ENCODE results near the gene ARHGEF17. TPM values are rescaled to one million over a fixed set of nuclear protein-coding genes. Genes with fewer than 3 reads are reported as not detected.

The ARHGEF17 gene
- total and polyA plus RNA-seq, 3 experiments from 2014 or later, result not detected

DNA sequence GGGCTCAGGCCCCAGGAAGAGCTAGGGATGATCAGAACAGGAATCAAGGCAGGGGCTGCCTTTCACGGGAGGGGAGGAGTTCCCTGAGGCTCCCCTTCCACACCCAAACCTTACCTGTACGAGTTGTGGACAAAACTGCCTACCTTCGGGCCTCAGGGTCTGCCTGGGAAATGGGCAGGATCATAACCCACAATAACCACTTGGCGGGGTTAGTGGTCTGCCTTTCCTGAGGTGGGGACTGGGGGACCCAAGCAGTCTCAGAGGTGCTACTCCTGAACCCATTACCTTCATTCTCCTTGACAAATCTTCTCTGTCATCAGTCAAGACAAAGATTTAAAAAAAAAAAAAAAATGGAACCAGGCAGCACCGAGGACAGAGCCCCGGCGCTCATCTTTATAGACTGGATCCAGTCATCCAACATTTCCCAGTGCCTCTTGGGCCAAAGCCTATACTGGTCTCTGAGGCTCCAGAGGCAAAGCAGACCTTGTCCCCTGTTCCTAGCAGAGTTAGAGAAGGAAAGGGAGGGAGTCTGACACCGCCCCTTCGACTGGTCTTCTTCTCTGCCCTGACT, 21.8 kb upstream of the ARHGEF17 start:
- Mint-ChIP-seq H3K4me1 (peaks cover 0 to 8% (median 6%) of the 10 kb centered on the region in 3 donors), H3K27ac (peak overlapping the region in 1 of 8 donors; percentile 60), H3K27me3 (peaks cover 2 to 4% of the 10 kb centered on the region in 2 donors), H3K36me3 (no peaks in the 10 kb centered on the region), H3K4me3 (no peak overlapping the region), H3K9me3 (no peaks in the 10 kb centered on the region)
- H3K27me3 ChIP-seq (ENCODE audit: insufficient read depth, low read length, poor library complexity, severe bottlenecking), result no peaks in the 10 kb centered on the region
- no peaks in the 10 kb centered on the region for H3K9me3 ChIP-seq (ENCODE audit: low read length)
- ChIA-PET CTCF (no interaction called here), POLR2A (no interaction called here)
- H3K4me1 ChIP-seq (ENCODE audit: insufficient read depth, low read length), result no peaks in the 10 kb centered on the region
- DNase-seq, result no peak
- H3K27ac ChIP-seq (ENCODE audit: low read depth, low read length), result no peak overlapping the region
- H3K4me3 ChIP-seq (ENCODE audit: low read length), result no peak overlapping the region
- H3K36me3 ChIP-seq (ENCODE audit: insufficient read depth, low read length), result no peaks in the 10 kb centered on the region

GRCh38 chr11:73287400-73288101, 20.5 kb upstream of the ARHGEF17 start:
- peaks cover 0 to 8% (median 6%) of the 10 kb centered on the region in 3 donors for H3K4me1 Mint-ChIP-seq
- CTCF ChIA-PET, result no interaction called here
- H3K27me3 Mint-ChIP-seq, result peaks cover 2 to 4% of the 10 kb centered on the region in 2 donors
- H3K9me3 ChIP-seq (ENCODE audit: low read length), result no peaks in the 10 kb centered on the region
- no peaks in the 10 kb centered on the region for H3K36me3 ChIP-seq (ENCODE audit: insufficient read depth, low read length)
- no peak overlapping the region for H3K27ac Mint-ChIP-seq
- no peaks in the 10 kb centered on the region for H3K27me3 ChIP-seq (ENCODE audit: insufficient read depth, low read length, poor library complexity, severe bottlenecking)
- H3K9me3 Mint-ChIP-seq, result no peaks in the 10 kb centered on the region
- no peaks in the 10 kb centered on the region for H3K4me1 ChIP-seq (ENCODE audit: insufficient read depth, low read length)
- no peak for DNase-seq
- no peak overlapping the region for H3K27ac ChIP-seq (ENCODE audit: low read depth, low read length)
- POLR2A ChIA-PET, result no interaction called here
- H3K36me3 Mint-ChIP-seq, result no peaks in the 10 kb centered on the region
- no peak overlapping the region for H3K4me3 Mint-ChIP-seq
- H3K4me3 ChIP-seq (ENCODE audit: low read length), result no peak overlapping the region

DNA sequence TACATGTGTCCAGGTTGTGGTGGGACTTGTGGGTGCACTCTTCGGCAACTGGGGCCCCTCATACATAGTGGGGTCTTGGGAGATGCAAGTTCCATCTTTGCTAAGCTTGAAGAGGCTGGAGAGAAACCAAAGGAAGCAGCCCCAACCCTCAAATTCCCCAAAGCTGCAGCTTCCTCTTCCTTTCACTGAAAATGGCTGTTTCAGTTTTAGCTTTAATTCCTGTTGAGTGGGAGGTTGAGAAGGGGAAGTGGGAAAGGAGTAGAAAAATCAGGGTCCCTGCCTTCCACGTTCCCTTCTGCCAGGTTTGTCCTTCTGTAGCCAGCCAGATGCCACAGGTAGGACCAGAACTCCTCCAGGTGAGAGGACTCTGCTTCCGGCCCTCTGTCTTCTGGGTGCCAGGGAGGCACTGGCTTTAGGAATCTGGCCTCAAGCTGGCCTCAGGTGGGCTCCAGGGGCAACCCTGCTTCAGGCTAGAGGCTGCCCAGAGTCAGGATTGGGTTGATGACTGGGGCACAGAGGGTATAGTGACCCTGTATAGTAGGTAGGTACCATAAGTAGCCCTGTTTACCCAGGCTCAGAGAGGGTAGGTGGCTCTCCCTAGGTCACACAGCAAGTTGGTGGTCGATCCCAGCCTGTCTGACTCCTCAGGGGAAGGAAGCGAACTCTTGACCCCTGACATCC, 19.7 kb upstream of the ARHGEF17 start:
- no peaks in the 10 kb centered on the region for H3K36me3 ChIP-seq (ENCODE audit: insufficient read depth, low read length)
- no peaks in the 10 kb centered on the region for H3K27me3 ChIP-seq (ENCODE audit: insufficient read depth, low read length, poor library complexity, severe bottlenecking)
- H3K4me1 Mint-ChIP-seq, result peaks cover 0 to 8% (median 6%) of the 10 kb centered on the region in 3 donors
- no peak overlapping the region for H3K27ac ChIP-seq (ENCODE audit: low read depth, low read length)
- H3K27me3 Mint-ChIP-seq, result peaks cover 2 to 4% of the 10 kb centered on the region in 2 donors
- ChIA-PET CTCF (interaction anchor here (0.7 kb wide), 1 partner anchor 565 kb away, joined by 3 read pairs; no protein-coding TSS in a partner anchor), POLR2A (interaction anchor here (0.6 kb wide), 1 partner anchor 201 kb away, joined by 4 read pairs; no protein-coding TSS in a partner anchor)
- no peaks in the 10 kb centered on the region for H3K4me1 ChIP-seq (ENCODE audit: insufficient read depth, low read length)
- no peak overlapping the region for H3K4me3 Mint-ChIP-seq
- no peak overlapping the region for H3K4me3 ChIP-seq (ENCODE audit: low read length)
- no peak overlapping the region for H3K27ac Mint-ChIP-seq
- H3K9me3 ChIP-seq (ENCODE audit: low read length), result no peaks in the 10 kb centered on the region
- H3K9me3 Mint-ChIP-seq, result no peaks in the 10 kb centered on the region
- H3K36me3 Mint-ChIP-seq, result no peaks in the 10 kb centered on the region
- no peak for DNase-seq

DNA sequence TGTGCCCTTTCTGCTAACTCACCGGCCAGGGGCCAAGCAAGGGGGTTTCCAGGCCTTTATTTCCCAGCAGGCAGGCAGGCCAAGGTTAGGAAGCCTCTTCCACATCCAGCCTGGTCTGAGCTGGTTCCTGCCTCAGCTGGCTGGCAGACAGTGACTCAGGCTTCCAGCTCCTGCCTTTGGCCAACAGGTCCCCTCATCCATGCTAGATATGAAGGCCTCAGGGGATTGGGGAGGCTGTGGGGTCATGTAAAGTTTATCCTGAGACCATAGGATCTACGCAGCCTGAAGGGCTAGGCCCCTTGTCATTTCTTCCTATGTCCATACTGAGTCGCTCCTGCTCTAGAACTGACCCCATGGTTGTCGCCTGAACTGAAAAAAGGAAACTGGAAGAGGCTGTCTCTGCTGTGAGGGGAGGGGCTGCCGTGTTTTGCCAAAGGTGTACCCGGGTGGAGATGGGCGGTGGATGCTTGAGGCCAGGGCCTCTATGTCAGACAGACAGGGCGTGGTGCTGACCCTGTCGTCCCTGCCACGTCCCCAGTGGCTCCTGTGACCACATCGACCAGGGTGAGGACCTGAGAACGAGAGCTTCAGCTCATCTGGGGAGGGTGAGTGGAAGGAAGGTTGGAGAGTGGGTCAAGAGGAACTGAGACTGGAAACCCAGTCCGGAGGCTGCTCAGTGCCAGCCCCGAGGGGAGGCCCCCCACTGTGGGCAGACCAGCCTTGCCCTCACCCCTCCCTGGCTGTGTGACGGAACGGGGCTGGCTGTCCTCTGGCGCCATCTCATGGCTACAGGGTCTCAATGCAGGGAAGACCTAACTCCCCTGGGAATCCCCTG, 19.0 kb upstream of the ARHGEF17 start:
- CTCF ChIA-PET, result interaction anchor here (0.7 to 1.5 kb wide), 3 partner anchors 10 to 566 kb away, joined by 3 to 5 read pairs (median 3); no protein-coding TSS in a partner anchor
- Mint-ChIP-seq H3K27me3 (peaks cover 2 to 4% of the 10 kb centered on the region in 2 donors), H3K4me3 (peak overlapping the region; percentile 17 to 83 (median 34)), H3K27ac (peak overlapping the region in 5 of 8 donors; percentile 7 to 74 (median 49)), H3K9me3 (no peaks in the 10 kb centered on the region), H3K36me3 (no peaks in the 10 kb centered on the region), H3K4me1 (peaks cover 0 to 8% (median 6%) of the 10 kb centered on the region in 3 donors)
- Histone ChIP-seq H3K9me3 (ENCODE audit: low read length) (no peaks in the 10 kb centered on the region), H3K27ac (ENCODE audit: low read depth, low read length) (no peak overlapping the region), H3K36me3 (ENCODE audit: insufficient read depth, low read length) (no peaks in the 10 kb centered on the region), H3K4me1 (ENCODE audit: insufficient read depth, low read length) (no peaks in the 10 kb centered on the region), H3K4me3 (ENCODE audit: low read length) (peak overlapping the region; percentile 30), H3K27me3 (ENCODE audit: insufficient read depth, low read length, poor library complexity, severe bottlenecking) (no peaks in the 10 kb centered on the region)
- POLR2A ChIA-PET, result no interaction called here
- peak; percentile 16 to 58 (median 38) for DNase-seq

GRCh38 chr11:73290536-73290935, 17.5 kb upstream of the ARHGEF17 start:
- POLR2A ChIA-PET, result no interaction called here
- Mint-ChIP-seq H3K27ac (no peak overlapping the region), H3K9me3 (no peaks in the 10 kb centered on the region), H3K27me3 (peaks cover 2 to 4% of the 10 kb centered on the region in 2 donors), H3K4me1 (peaks cover 0 to 11% (median 6%) of the 10 kb centered on the region in 3 donors), H3K4me3 (no peak overlapping the region), H3K36me3 (no peaks in the 10 kb centered on the region)
- Histone ChIP-seq H3K9me3 (ENCODE audit: low read length) (no peaks in the 10 kb centered on the region), H3K36me3 (ENCODE audit: insufficient read depth, low read length) (no peaks in the 10 kb centered on the region), H3K27me3 (ENCODE audit: insufficient read depth, low read length, poor library complexity, severe bottlenecking) (no peaks in the 10 kb centered on the region), H3K27ac (ENCODE audit: low read depth, low read length) (no peak overlapping the region), H3K4me3 (ENCODE audit: low read length) (no peak overlapping the region), H3K4me1 (ENCODE audit: insufficient read depth, low read length) (no peaks in the 10 kb centered on the region)
- CTCF ChIA-PET, result interaction anchor here (1.5 kb wide), 1 partner anchor 8 kb away, joined by 5 read pairs; no protein-coding TSS in a partner anchor
- DNase-seq, result no peak

DNA sequence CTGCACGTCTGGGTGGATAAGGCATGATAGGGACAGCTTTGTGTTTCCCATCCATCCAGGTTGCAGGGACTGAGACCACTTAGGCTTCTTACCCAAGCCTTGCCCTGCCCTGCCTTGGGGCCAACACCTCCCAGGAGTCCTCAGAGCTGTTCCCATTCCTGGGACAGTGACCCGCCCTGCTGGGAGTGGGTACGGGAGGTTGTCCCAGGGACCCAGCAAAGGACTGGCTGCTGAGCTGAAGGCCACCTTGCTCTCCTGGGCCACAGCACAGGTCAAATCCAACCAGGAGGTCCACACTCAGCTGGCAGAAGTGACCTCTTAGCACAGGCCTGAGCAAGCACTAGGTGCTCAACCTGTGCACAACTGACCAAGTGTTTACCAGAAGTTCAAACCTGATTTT, 16.9 kb upstream of the ARHGEF17 start:
- CTCF ChIA-PET, result no interaction called here
- H3K4me1 Mint-ChIP-seq, result peaks cover 0 to 11% (median 6%) of the 10 kb centered on the region in 3 donors

DNA sequence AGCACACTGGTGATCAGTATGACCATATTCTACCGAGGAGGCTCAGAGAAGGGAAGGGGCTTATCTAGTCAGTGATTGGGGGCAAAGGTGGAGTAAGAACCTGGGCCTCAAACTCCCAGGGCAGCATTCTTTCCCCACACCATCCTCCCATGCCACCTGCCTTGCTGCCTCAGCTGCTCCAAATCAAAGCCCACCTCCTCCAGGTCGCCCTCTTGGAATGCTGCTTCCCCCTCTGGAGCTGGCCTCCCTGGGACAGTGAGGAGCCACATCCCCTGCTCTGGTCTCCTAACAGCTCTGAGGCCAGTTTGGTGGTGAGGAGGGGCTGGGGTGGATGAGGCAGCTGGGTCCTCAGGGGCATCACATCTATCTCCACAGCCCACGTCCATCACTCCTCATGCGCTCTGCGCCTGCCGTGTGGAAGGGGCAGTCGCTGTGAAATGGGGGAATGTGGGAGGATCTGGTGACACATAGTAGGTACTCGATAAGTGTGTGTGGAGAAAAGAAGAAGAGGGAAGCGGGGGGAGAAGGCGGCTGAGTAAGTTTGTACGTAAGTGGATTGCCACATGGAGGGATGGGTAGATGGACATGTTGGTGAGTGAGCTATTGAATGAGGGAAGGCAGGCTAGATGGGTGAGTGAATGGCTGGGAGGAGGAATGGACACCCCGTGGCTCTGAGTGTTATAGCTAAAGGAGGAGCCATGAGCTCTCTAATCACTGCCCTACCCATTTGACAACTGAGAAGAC, 16.1 kb upstream of the ARHGEF17 start:
- no peaks in the 10 kb centered on the region for H3K9me3 Mint-ChIP-seq
- CTCF ChIA-PET, result no interaction called here
- no peaks in the 10 kb centered on the region for H3K36me3 ChIP-seq (ENCODE audit: insufficient read depth, low read length)
- peak overlapping the region in 1 of 8 donors; percentile 21 for H3K27ac Mint-ChIP-seq
- no peak overlapping the region for H3K4me3 Mint-ChIP-seq
- no peaks in the 10 kb centered on the region for H3K4me1 ChIP-seq (ENCODE audit: insufficient read depth, low read length)
- H3K27me3 Mint-ChIP-seq, result peaks cover 0 to 2% of the 10 kb centered on the region in 2 donors
- no peak overlapping the region for H3K4me3 ChIP-seq (ENCODE audit: low read length)
- DNase-seq, result no peak
- POLR2A ChIA-PET, result interaction anchor here (0.6 kb wide), 1 partner anchor 1303 kb away, joined by 10 read pairs; no protein-coding TSS in a partner anchor
- H3K27ac ChIP-seq (ENCODE audit: low read depth, low read length), result no peak overlapping the region
- no peaks in the 10 kb centered on the region for H3K36me3 Mint-ChIP-seq
- no peaks in the 10 kb centered on the region for H3K9me3 ChIP-seq (ENCODE audit: low read length)
- peaks cover 0 to 11% (median 6%) of the 10 kb centered on the region in 3 donors for H3K4me1 Mint-ChIP-seq
- no peaks in the 10 kb centered on the region for H3K27me3 ChIP-seq (ENCODE audit: insufficient read depth, low read length, poor library complexity, severe bottlenecking)

More for the DNA sequence above, 16.9 kb upstream of the ARHGEF17 start:
- Mint-ChIP-seq H3K36me3 (no peaks in the 10 kb centered on the region), H3K9me3 (no peaks in the 10 kb centered on the region), H3K4me3 (no peak overlapping the region), H3K27me3 (peaks cover 0 to 2% of the 10 kb centered on the region in 2 donors), H3K27ac (no peak overlapping the region)
- Histone ChIP-seq H3K9me3 (ENCODE audit: low read length) (no peaks in the 10 kb centered on the region), H3K27me3 (ENCODE audit: insufficient read depth, low read length, poor library complexity, severe bottlenecking) (no peaks in the 10 kb centered on the region), H3K27ac (ENCODE audit: low read depth, low read length) (no peak overlapping the region), H3K36me3 (ENCODE audit: insufficient read depth, low read length) (no peaks in the 10 kb centered on the region), H3K4me1 (ENCODE audit: insufficient read depth, low read length) (no peaks in the 10 kb centered on the region), H3K4me3 (ENCODE audit: low read length) (no peak overlapping the region)
- POLR2A ChIA-PET, result no interaction called here
- DNase-seq, result no peak

All from CD8-positive, alpha-beta memory T cell (primary cell).